GM21619 (cell line): ENCODE measurements around the gene TIE1.

Source experiments
- ATAC-seq: cut with Tn5 transposase; IDR thresholded peaks from one replicate; pipeline ENCODE4 v1.9.1; 2021; ENCODE audit not compliant: unreplicated experiment

Gene TIE1

GRCh38 chr1:43334453-43335205, 33.8 kb downstream of the TIE1 start:
- ATAC-seq, result no peak

- no peak for ATAC-seq
These were observed 36.8 kb downstream of the TIE1 start, which contains the start of gene MPL for GRCh38 chr1:43337588-43337987. TSS of gene MPL (plus strand) at chr1:43337818. CDS start at chr1:43337849, 31 bp downstream.

GRCh38 chr1:43338001-43338400, 37.2 kb downstream of the TIE1 start:
- ATAC-seq, result no peak

GRCh38 chr1:43339584-43340232, 38.9 kb downstream of the TIE1 start:
- no peak for ATAC-seq

GRCh38 chr1:43340559-43340958, 39.8 kb downstream of the TIE1 start:
- ATAC-seq, result no peak

GRCh38 chr1:43344267-43344850, 43.6 kb downstream of the TIE1 start:
- no peak for ATAC-seq

- no peak for ATAC-seq
These were observed 44.3 kb downstream of the TIE1 start for GRCh38 chr1:43345120-43345519.

GRCh38 chr1:43346636-43347035, 45.9 kb downstream of the TIE1 start:
- no peak for ATAC-seq

GRCh38 chr1:43348343-43348808, 47.6 kb downstream of the TIE1 start:
- no peak for ATAC-seq

- no peak for ATAC-seq
These were observed 48.2 kb downstream of the TIE1 start for GRCh38 chr1:43348809-43349593.

GRCh38 chr1:43349594-43350306, 49.0 kb downstream of the TIE1 start:
- ATAC-seq, result no peak

GRCh38 chr1:43350976-43351375, 50.2 kb downstream of the TIE1 start:
- no peak for ATAC-seq

GRCh38 chr1:43351421-43352350, 50.9 kb downstream of the TIE1 start:
- ATAC-seq, result no peak

GRCh38 chr1:43352351-43352705, 51.5 kb downstream of the TIE1 start:
- ATAC-seq, result no peak

GRCh38 chr1:43352881-43353280, 52.1 kb downstream of the TIE1 start:
- no peak for ATAC-seq

- no peak for ATAC-seq
These were observed 53.7 kb downstream of the TIE1 start for GRCh38 chr1:43354471-43354870.

GRCh38 chr1:43354936-43355335, 54.2 kb downstream of the TIE1 start:
- no peak for ATAC-seq

GRCh38 chr1:43357251-43357650, 56.5 kb downstream of the TIE1 start:
- no peak for ATAC-seq

GRCh38 chr1:43358121-43358745, 57.5 kb downstream of the TIE1 start:
- ATAC-seq, result peak; percentile 27
